ENCODE data around the gene CALCR. TPM values are rescaled to one million over a fixed set of nuclear protein-coding genes. Genes with fewer than 3 reads are reported as not detected.

The CALCR gene
- total and polyA plus RNA-seq, 2 of the 4 experiments (the other 2 are of a cell fraction): not detected

- no CpG with 5 or more reads among the region's 2 CpGs for WGBS, 2 experiments (ENCODE audit: extremely low coverage in 2 of 2, insufficient read length in 1 of 2)
- Histone ChIP-seq H3K9ac (ENCODE audit: low read depth, low read length) (no peak overlapping the region), H3K23ac (ENCODE audit: low read depth, low read length) (no peak overlapping the region), H4K91ac (ENCODE audit: insufficient read depth, low read depth, low read length) (no peak overlapping the region), H2BK20ac (ENCODE audit: low read depth, low read length) (no peak overlapping the region), H2AK5ac (ENCODE audit: low read depth, low read length) (no peak overlapping the region), H4K20me1 (ENCODE audit: insufficient read depth, low read length) (no peaks in the 10 kb centered on the region), H3K79me1 (ENCODE audit: low read depth in 1 of 2, low read length in 2 of 2) (no peaks in the 10 kb centered on the region), H3K27ac (ENCODE audit: insufficient read depth, low read length) (no peak overlapping the region), H3K27me3 (ENCODE audit: control insufficient read depth, insufficient read depth, low read length) (peaks cover 1% of the 10 kb centered on the region; the same call in 1 of the 2 replicates), H3K36me3 (ENCODE audit: control insufficient read depth, insufficient read depth, low read length) (no peaks in the 10 kb centered on the region), H3K4me3 (ENCODE audit: insufficient read depth, low read depth, low read length) (no peak overlapping the region), H2AK9ac (replicated peaks; ENCODE audit: low read depth, low read length, poor library complexity) (no peak overlapping the region), H3K4ac (ENCODE audit: low read depth, low read length) (no peak overlapping the region), H3K9me1 (ENCODE audit: insufficient read depth, low read length) (no peaks in the 10 kb centered on the region), H2BK120ac (ENCODE audit: low read depth, low read length) (no peak overlapping the region), H3K14ac (replicated peaks; ENCODE audit: low read depth, low read length) (no peak overlapping the region), H4K5ac (ENCODE audit: low read depth, low read length) (no peak overlapping the region), H3K9me3 (ENCODE audit: control insufficient read depth, insufficient read depth, low read length) (no peaks in the 10 kb centered on the region), H3K4me1 (ENCODE audit: control insufficient read depth, insufficient read depth, low read length) (no peaks in the 10 kb centered on the region), H2AFZ (replicated peaks; ENCODE audit: low read length, poor library complexity) (no peak overlapping the region), H3K4me2 (ENCODE audit: low read depth, low read length) (no peak overlapping the region), H2BK5ac (ENCODE audit: low read depth, low read length, poor library complexity, severe bottlenecking) (no peak overlapping the region), H2BK15ac (ENCODE audit: low read depth, low read length) (no peak overlapping the region), H3K56ac (ENCODE audit: extremely low read depth, insufficient read depth, low read length) (no peak overlapping the region), H3K18ac (ENCODE audit: low read depth, low read length) (no peak overlapping the region), H4K8ac (ENCODE audit: low read depth in 2 of 2, low read length in 2 of 2) (no peak overlapping the region)
- TF ChIP-seq FOS (IDR thresholded peaks at IDR 0.05; ENCODE audit: low read depth, low read length): no peak
- TF ChIP-seq RFX5 (IDR thresholded peaks at IDR 0.05; ENCODE audit: low read depth, low read length): no peak
- no peak for TF ChIP-seq CEBPB (IDR thresholded peaks at IDR 0.05; ENCODE audit: low read depth, low read length)
- no peak for TF ChIP-seq BHLHE40 (IDR thresholded peaks at IDR 0.05; ENCODE audit: low read depth, low read length)
- no peak for TF ChIP-seq NFE2L2 (IDR thresholded peaks at IDR 0.05; ENCODE audit: low read depth, low read length)
- TF ChIP-seq SMC3 (IDR thresholded peaks at IDR 0.05; ENCODE audit: low read depth, low read length): no peak
- no peak for TF ChIP-seq RAD21 (IDR thresholded peaks at IDR 0.05; ENCODE audit: low read length)
- no peak for TF ChIP-seq MAZ (IDR thresholded peaks at IDR 0.05; ENCODE audit: borderline replicate concordance, low read depth, low read length)
- DNase-seq (no peak), ATAC-seq (ENCODE audit: low read depth) (no peak)
- BruUV-seq (replicated peaks): no TSS peak
- ChIA-PET POLR2A (ENCODE audit: unreplicated experiment) (no interaction called here), CTCF (no interaction called here)
- dilution Hi-C loops (cut with HindIII; ENCODE audit: low sequenced_read_pairs, unreplicated experiment) (no loop called here), in situ Hi-C loops (cut with MboI; ENCODE audit: low sequenced_read_pairs) (no loop called here), intact Hi-C loops (cut with micrococcal nuclease) (loop anchor here (10.0 kb wide), 1 partner anchor 777 kb away; no protein-coding TSS in a partner anchor)
Measured at GRCh38 chr7:93447509-93447908, 127.0 kb downstream of the CALCR start.

All from IMR-90 (cell line).